Thymus (tissue), 11 donors: ENCODE data around the gene TXNL4A. TPM values are rescaled to one million over a fixed set of nuclear protein-coding genes. Genes with fewer than 3 reads are reported as not detected.

Experiments used
- DNase-seq, 9 donors: peaks; one replicate each; pipeline ENCODE4 v3.0.0-alpha.2; 2013; ENCODE audit warnings: low spot score in 9 of 9, low read depth in 6 of 9, missing footprints in 1 of 9
- H3K27ac ChIP-seq, 2 donors: one replicate each; pipeline ENCODE4 v1.5.1; 2013; ENCODE audit warnings: control low read depth in 1 of 2, low read depth in 1 of 2, low read length in 1 of 2, mild to moderate bottlenecking in 1 of 2, moderate library complexity in 1 of 2
- H3K27me3 ChIP-seq, 2 donors: one replicate each; pipeline ENCODE4 v1.5.1; 2013; ENCODE audit warnings: low read length in 1 of 2; ENCODE audit not compliant: control insufficient read depth in 2 of 2, insufficient read depth in 1 of 2
- H3K36me3 ChIP-seq, 2 donors: one replicate each; pipeline ENCODE4 v1.5.1; 2013; ENCODE audit warnings: low read length in 1 of 2, mild to moderate bottlenecking in 1 of 2, moderate library complexity in 1 of 2; ENCODE audit not compliant: control insufficient read depth in 2 of 2, insufficient read depth in 2 of 2
- H3K4me1 ChIP-seq, 2 donors: one replicate each; pipeline ENCODE4 v1.5.1; 2013; ENCODE audit warnings: low read length in 2 of 2; ENCODE audit not compliant: control insufficient read depth in 2 of 2, insufficient read depth in 2 of 2
- H3K4me3 ChIP-seq, 2 donors: one replicate each; pipeline ENCODE4 v1.5.1; 2013; ENCODE audit warnings: low read length in 2 of 2, control low read depth in 1 of 2, mild to moderate bottlenecking in 1 of 2
- H3K9me3 ChIP-seq, 2 donors: one replicate each; pipeline ENCODE4 v1.5.1; 2013; ENCODE audit warnings: low read length in 1 of 2, mild to moderate bottlenecking in 1 of 2; ENCODE audit not compliant: control insufficient read depth in 2 of 2, insufficient read depth in 1 of 2
- WGBS: extraction: QIAGEN DNeasy Blood & Tissue Kit; methylation state at CpG from one replicate; pipeline ENCODE4 v1.1.7; 2013; 5-methylcytosine and 5-hydroxymethylcytosine counted together
- polyA plus RNA-seq: library from polyadenylated mRNA; stranded (reverse); fragments of 200-250 nt; gene quantifications from one replicate; pipeline ENCODE4 v1.2.3, GENCODE V29; 2013
- total RNA-seq: library from RNA; stranded (reverse); fragments of 120-200 nt; gene quantifications from one replicate; pipeline ENCODE4 v1.2.4, GENCODE V29; 2013
- donor health status: healthy.

Gene TXNL4A
- total and polyA plus RNA-seq, 2 donors = 99.0 to 120 TPM

- 95% methylated on average over 17 of the region's 17 CpGs for WGBS
- Histone ChIP-seq H3K36me3 (peaks cover 12 to 16% of the 10 kb centered on the region in 2 donors), H3K4me3 (no peak overlapping the region), H3K27me3 (no peaks in the 10 kb centered on the region), H3K27ac (no peak overlapping the region), H3K4me1 (no peaks in the 10 kb centered on the region), H3K9me3 (peaks cover 8 to 23% of the 10 kb centered on the region in 2 donors)
- no peak for DNase-seq
Measured at GRCh38 chr18:79922971-79923411, 65.4 kb downstream of the TXNL4A start.

GRCh38 chr18:79921984-79922965 is 66.1 kb downstream of the TXNL4A start:
- no peaks in the 10 kb centered on the region for H3K4me1 ChIP-seq
- no peak for DNase-seq
- H3K36me3 ChIP-seq = peaks cover 12 to 21% of the 10 kb centered on the region in 2 donors
- no peak overlapping the region for H3K27ac ChIP-seq
- no peaks in the 10 kb centered on the region for H3K27me3 ChIP-seq
- 98% methylated on average over 24 of the region's 24 CpGs for WGBS
- peaks cover 11 to 30% of the 10 kb centered on the region in 2 donors for H3K9me3 ChIP-seq
- H3K4me3 ChIP-seq = no peak overlapping the region

Other genes starting within 250 kb of the TXNL4A start
- gene KCNG2, start 190.6 kb downstream of the TXNL4A start, total RNA-seq = 0.19 TPM
- 0.14 TPM for gene KCNG2, start 190.6 kb downstream of the TXNL4A start, polyA plus RNA-seq
- 19.9 TPM for gene SLC66A2, start 36.9 kb downstream of the TXNL4A start, total RNA-seq
- gene SLC66A2, start 36.9 kb downstream of the TXNL4A start, polyA plus RNA-seq = 91.3 TPM
- gene HSBP1L1, start 23.9 kb downstream of the TXNL4A start, total RNA-seq = 6.5 TPM
- gene HSBP1L1, start 23.9 kb downstream of the TXNL4A start, polyA plus RNA-seq = 25.8 TPM
- 18.6 TPM for gene RBFA, start 45.9 kb upstream of the TXNL4A start, total RNA-seq
- 16.6 TPM for gene RBFA, start 45.9 kb upstream of the TXNL4A start, polyA plus RNA-seq
- 8.0 TPM for gene ADNP2, start 120.7 kb upstream of the TXNL4A start, total RNA-seq
- gene ADNP2, start 120.7 kb upstream of the TXNL4A start, polyA plus RNA-seq = 9.7 TPM